Stomach (tissue), 4 donors: ENCODE results near the gene ZC3H12D.

Experiments used
- CTCF ChIP-seq, 7 experiments: fragments of 450-650 bp in 4 of 7; fragments of 200-600 bp in 3 of 7; sonication (generic) in 3 of 7; IDR thresholded peaks; one replicate each; pipeline ENCODE4 v1.5.1; 2016 to 2019; ENCODE audit warnings: antibody characterized with exemption in 7 of 7, control low read depth in 2 of 7, mild to moderate bottlenecking in 1 of 7
- POLR2A ChIP-seq, 4 donors: fragments of 450-650 bp; IDR thresholded peaks; one replicate each; pipeline ENCODE4 v1.6.1; 2016; ENCODE audit warnings: antibody characterized with exemption in 4 of 4, control low read depth in 2 of 4, mild to moderate bottlenecking in 1 of 4, moderate library complexity in 1 of 4
- POLR2AphosphoS5 ChIP-seq, 3 donors: sonication (generic); formaldehyde crosslinking; IDR thresholded peaks; one replicate each; pipeline ENCODE4 v1.6.1; 2016; ENCODE audit warnings: antibody characterized with exemption in 3 of 3

GRCh38 chr6:149448821-149449453, 35.9 kb downstream of the ZC3H12D start:
- TF ChIP-seq CTCF (IDR thresholded peaks at IDR 0.05) (no peak), POLR2AphosphoS5 (IDR thresholded peaks at IDR 0.05) (no peak), POLR2A (IDR thresholded peaks at IDR 0.05) (no peak)
